ENCODE data around the gene ADCY10. TPM values are rescaled to one million over a fixed set of nuclear protein-coding genes. Genes with fewer than 3 reads are reported as not detected.

The ADCY10 gene
- total RNA-seq, 1 donor from 2014 or later, result 0.09 TPM

GRCh38 chr1:167860231-167860923, 53.6 kb downstream of the ADCY10 start:
- Histone ChIP-seq H3K36me3 (no peaks in the 10 kb centered on the region), H3K27me3 (ENCODE audit: low read depth) (no peaks in the 10 kb centered on the region), H3K27ac (no peak overlapping the region), H3K9me3 (no peaks in the 10 kb centered on the region), H3K4me3 (no peak overlapping the region), H3K4me1 (no peaks in the 10 kb centered on the region)
- intact Hi-C loops (cut with DNase I), result no loop called here
- DNase-seq (no peak), ATAC-seq (no peak)
- TF ChIP-seq CTCF (IDR thresholded peaks at IDR 0.05), result no peak

GRCh38 chr1:167856711-167857418, 57.1 kb downstream of the ADCY10 start:
- H3K4me3 ChIP-seq, result no peak overlapping the region
- no peak for TF ChIP-seq CTCF (IDR thresholded peaks at IDR 0.05)
- no peak overlapping the region for H3K27ac ChIP-seq
- no peaks in the 10 kb centered on the region for H3K27me3 ChIP-seq (ENCODE audit: low read depth)
- no peaks in the 10 kb centered on the region for H3K36me3 ChIP-seq
- ATAC-seq (no peak), DNase-seq (no peak)
- H3K4me1 ChIP-seq, result no peaks in the 10 kb centered on the region
- intact Hi-C loops (cut with DNase I), result no loop called here
- no peaks in the 10 kb centered on the region for H3K9me3 ChIP-seq

GRCh38 chr1:167854184-167854583, 59.8 kb downstream of the ADCY10 start:
- intact Hi-C loops (cut with DNase I), result no loop called here
- no peak for TF ChIP-seq CTCF (IDR thresholded peaks at IDR 0.05)
- DNase-seq (no peak), ATAC-seq (no peak)
- H3K27ac ChIP-seq, result no peak overlapping the region
- no peaks in the 10 kb centered on the region for H3K36me3 ChIP-seq
- H3K27me3 ChIP-seq (ENCODE audit: low read depth), result no peaks in the 10 kb centered on the region
- H3K4me3 ChIP-seq, result no peak overlapping the region
- no peaks in the 10 kb centered on the region for H3K4me1 ChIP-seq
- H3K9me3 ChIP-seq, result no peaks in the 10 kb centered on the region

- intact Hi-C loops (cut with DNase I), result no loop called here
- no peaks in the 10 kb centered on the region for H3K36me3 ChIP-seq
- no peak for TF ChIP-seq CTCF (IDR thresholded peaks at IDR 0.05)
- no peak overlapping the region for H3K4me3 ChIP-seq
- DNase-seq (no peak), ATAC-seq (no peak)
- no peak overlapping the region for H3K27ac ChIP-seq
- H3K27me3 ChIP-seq (ENCODE audit: low read depth), result no peaks in the 10 kb centered on the region
- H3K9me3 ChIP-seq, result no peaks in the 10 kb centered on the region
- no peaks in the 10 kb centered on the region for H3K4me1 ChIP-seq
These were observed 64.3 kb downstream of the ADCY10 start for GRCh38 chr1:167849666-167850065.

GRCh38 chr1:167842872-167843271, 71.1 kb downstream of the ADCY10 start:
- Histone ChIP-seq H3K27ac (no peak overlapping the region), H3K4me1 (no peaks in the 10 kb centered on the region), H3K36me3 (no peaks in the 10 kb centered on the region), H3K4me3 (no peak overlapping the region), H3K27me3 (ENCODE audit: low read depth) (no peaks in the 10 kb centered on the region), H3K9me3 (no peaks in the 10 kb centered on the region)
- TF ChIP-seq CTCF (IDR thresholded peaks at IDR 0.05), result no peak
- ATAC-seq (no peak), DNase-seq (no peak)
- intact Hi-C loops (cut with DNase I), result no loop called here
